PC-3 (cell line): ENCODE data around the gene RARA. TPM values are rescaled to one million over a fixed set of nuclear protein-coding genes. Genes with fewer than 3 reads are reported as not detected.

Experiments used
- ATAC-seq: fragments of 200-7000 bp; cut with Tn5 transposase; 2 replicates; pipeline ENCODE4 v1.9.1; 2020; ENCODE audit warnings: mild to moderate bottlenecking, moderate library complexity
- BruUV-seq: library from RNA; stranded (reverse); fragments of 400-500 nt; replicated peaks from 2 replicates; lab custom pipeline; 2021; lab: Mats Ljungman, UMichigan
- CTCF ChIA-PET: fragments of 300-600 bp; sonication (Branson Sonifier 250); formaldehyde crosslinking; loops from one replicate; lab custom pipeline; 2022; ENCODE audit warnings: antibody characterized with exemption; lab: Charles Lee
- POLR2A ChIA-PET: fragments of 300-600 bp; sonication (Branson Sonifier 250); formaldehyde crosslinking; loops from one replicate; lab custom pipeline; 2022; ENCODE audit warnings: antibody characterized with exemption; ENCODE audit not compliant: unreplicated experiment; lab: Charles Lee
- DNase-seq: peaks from one replicate; pipeline ENCODE4 v3.0.0-alpha.2; 2015
- H2AFZ ChIP-seq: fragments of 300-600 bp; sonication (generic); 2 replicates; pipeline ENCODE4 v1.6.0; 2016; ENCODE audit warnings: antibody characterized with exemption, low read length
- H3F3A ChIP-seq: fragments of 300-600 bp; sonication (generic); one replicate; pipeline ENCODE4 v1.6.0; 2017; ENCODE audit warnings: antibody characterized with exemption, low read length, control low read depth, mild to moderate bottlenecking; ENCODE audit not compliant: unreplicated experiment
- H3K27ac ChIP-seq: fragments of 300-600 bp; sonication (generic); 2 replicates; pipeline ENCODE4 v1.5.1; 2016; ENCODE audit warnings: mild to moderate bottlenecking, low read length
- H3K27me3 ChIP-seq: fragments of 300-600 bp; sonication (generic); 2 replicates; pipeline ENCODE4 v1.6.1; 2016; ENCODE audit warnings: low read length, mixed read lengths
- H3K36me3 ChIP-seq: fragments of 300-600 bp; sonication (generic); 2 replicates; pipeline ENCODE4 v1.6.1; 2016; ENCODE audit warnings: low read depth, mixed run types, low read length, mixed read lengths
- H3K4me1 ChIP-seq: fragments of 300-600 bp; sonication (generic); 2 replicates; pipeline ENCODE4 v1.5.1; 2016; ENCODE audit warnings: low read length; ENCODE audit not compliant: insufficient read depth
- H3K4me2 ChIP-seq: fragments of 300-600 bp; sonication (generic); 2 replicates; pipeline ENCODE4 v1.6.0; 2016; ENCODE audit warnings: low read length
- H3K4me3 ChIP-seq: fragments of 300-600 bp; sonication (generic); 2 replicates; pipeline ENCODE4 v1.5.1; 2016; ENCODE audit warnings: mild to moderate bottlenecking, low read length, mixed read lengths
- H3K79me2 ChIP-seq: fragments of 300-600 bp; sonication (generic); 2 replicates; pipeline ENCODE4 v1.6.1; 2017; ENCODE audit warnings: low read length, mixed read lengths
- H3K9ac ChIP-seq: fragments of 300-600 bp; sonication (generic); 2 replicates; pipeline ENCODE4 v1.6.0; 2016; ENCODE audit warnings: mild to moderate bottlenecking, low read length
- H3K9me2 ChIP-seq: fragments of 300-600 bp; sonication (generic); replicated peaks from 2 replicates; pipeline ENCODE4 v1.6.1; 2016; ENCODE audit warnings: mixed run types, low read length, mixed read lengths
- H3K9me3 ChIP-seq: fragments of 300-600 bp; sonication (generic); 2 replicates; pipeline ENCODE4 v1.6.1; 2016; ENCODE audit warnings: low read length, mixed read lengths
- H4K20me1 ChIP-seq: fragments of 300-600 bp; sonication (generic); 2 replicates; pipeline ENCODE4 v1.6.1; 2016; ENCODE audit warnings: low read length, mixed read lengths
- CTCF ChIP-seq: fragments of 300-600 bp; sonication (generic); conservative IDR thresholded peaks from 2 replicates; pipeline ENCODE4 v1.5.1; 2017; ENCODE audit warnings: antibody characterized with exemption, low read depth, mild to moderate bottlenecking, low read length
- EZH2 ChIP-seq: fragments of 300-600 bp; sonication (generic); IDR thresholded peaks from one replicate; pipeline ENCODE4 v1.6.1; 2017; ENCODE audit warnings: antibody characterized with exemption, mild to moderate bottlenecking, low read length; ENCODE audit not compliant: unreplicated experiment
- EZH2phosphoT487 ChIP-seq: fragments of 300-600 bp; sonication (generic); IDR thresholded peaks from 2 replicates; pipeline ENCODE4 v1.6.1; 2018; ENCODE audit warnings: mild to moderate bottlenecking, antibody characterized with exemption, low read length, borderline replicate concordance
- intact Hi-C: fragments of 100-400 bp; cut with micrococcal nuclease; formaldehyde crosslinking; loops from 2 replicates; pipeline ENCODE4 v1.9.0; 2023
- total RNA-seq: library from RNA; depleted of rRNA; stranded (reverse); fragments of >200 nt; gene quantifications from 2 replicates; pipeline ENCODE4 v1.2.3, GENCODE V29; 2014

Gene RARA
- total RNA-seq, 1 experiment from 2014 or later = 19.6 TPM

- intact Hi-C loops = loop anchor here (5.0 kb wide), 1 partner anchor 179 kb away; no protein-coding TSS in a partner anchor
- Histone ChIP-seq H3K79me2 (peaks cover 35% of the 10 kb centered on the region), H3K4me3 (no peak overlapping the region), H3K9me2 (no peaks in the 10 kb centered on the region), H3K4me1 (peaks cover 14% of the 10 kb centered on the region; the same call in 1 of the 2 replicates), H3K27ac (no peak overlapping the region), H3F3A (no peaks in the 10 kb centered on the region), H3K27me3 (no peaks in the 10 kb centered on the region), H3K9me3 (no peaks in the 10 kb centered on the region), H4K20me1 (peaks cover 14% of the 10 kb centered on the region), H2AFZ (no peak overlapping the region), H3K36me3 (peaks cover 52% of the 10 kb centered on the region), H3K9ac (no peak overlapping the region), H3K4me2 (no peak overlapping the region)
- DNase-seq (no peak), ATAC-seq (no peak)
- BruUV-seq = no TSS peak
- CTCF ChIA-PET = interaction anchor here (0.6 kb wide), 1 partner anchor 10 kb away, joined by 6 read pairs; no protein-coding TSS in a partner anchor
- POLR2A ChIA-PET = no interaction called here
- TF ChIP-seq EZH2 (no peak), EZH2phosphoT487 (no peak), CTCF (no peak)
Measured at GRCh38 chr17:40291281-40291664, 17.7 kb upstream of the RARA start.

GRCh38 chr17:40293363-40293762 lies 15.6 kb upstream of the RARA start:
- Histone ChIP-seq H3F3A (no peaks in the 10 kb centered on the region), H3K79me2 (peaks cover 28% of the 10 kb centered on the region), H3K4me1 (peaks cover 14% of the 10 kb centered on the region; the same call in 1 of the 2 replicates), H3K36me3 (peaks cover 59% of the 10 kb centered on the region), H3K9me2 (no peaks in the 10 kb centered on the region), H3K9me3 (no peaks in the 10 kb centered on the region), H3K27me3 (no peaks in the 10 kb centered on the region), H3K27ac (no peak overlapping the region), H3K4me3 (no peak overlapping the region), H4K20me1 (peaks cover 14% of the 10 kb centered on the region), H3K9ac (no peak overlapping the region), H3K4me2 (no peak overlapping the region), H2AFZ (no peak overlapping the region)
- ATAC-seq (no peak), DNase-seq (no peak)
- POLR2A ChIA-PET = no interaction called here
- CTCF ChIA-PET = no interaction called here
- TF ChIP-seq EZH2phosphoT487 = no peak
- no peak for TF ChIP-seq CTCF
- TF ChIP-seq EZH2 = no peak
- intact Hi-C loops = loop anchor here (5.0 kb wide), 1 partner anchor 181 kb away; no protein-coding TSS in a partner anchor
- no TSS peak for BruUV-seq

GRCh38 chr17:40295488-40296436 lies 13.2 kb upstream of the RARA start:
- H4K20me1 ChIP-seq = peaks cover 6% of the 10 kb centered on the region; the same call in 1 of the 2 replicates
- no peak overlapping the region for H2AFZ ChIP-seq
- H3F3A ChIP-seq = no peaks in the 10 kb centered on the region
- H3K9me3 ChIP-seq = no peaks in the 10 kb centered on the region
- no peak overlapping the region for H3K4me3 ChIP-seq
- ChIA-PET CTCF (no interaction called here), POLR2A (no interaction called here)
- ATAC-seq = no peak
- H3K27me3 ChIP-seq = no peaks in the 10 kb centered on the region
- H3K4me1 ChIP-seq = no peaks in the 10 kb centered on the region
- H3K9me2 ChIP-seq = no peaks in the 10 kb centered on the region
- no TSS peak for BruUV-seq
- no peak for TF ChIP-seq EZH2phosphoT487
- TF ChIP-seq CTCF = no peak
- TF ChIP-seq EZH2 = no peak
- DNase-seq = no peak
- H3K79me2 ChIP-seq = peaks cover 7% of the 10 kb centered on the region
- intact Hi-C loops = no loop called here
- H3K27ac ChIP-seq = no peak overlapping the region
- H3K36me3 ChIP-seq = peaks cover 50% of the 10 kb centered on the region
- H3K4me2 ChIP-seq = no peak overlapping the region
- H3K9ac ChIP-seq = no peak overlapping the region
